Measurements from ENCODE around the gene SH3PXD2A.

DNA sequence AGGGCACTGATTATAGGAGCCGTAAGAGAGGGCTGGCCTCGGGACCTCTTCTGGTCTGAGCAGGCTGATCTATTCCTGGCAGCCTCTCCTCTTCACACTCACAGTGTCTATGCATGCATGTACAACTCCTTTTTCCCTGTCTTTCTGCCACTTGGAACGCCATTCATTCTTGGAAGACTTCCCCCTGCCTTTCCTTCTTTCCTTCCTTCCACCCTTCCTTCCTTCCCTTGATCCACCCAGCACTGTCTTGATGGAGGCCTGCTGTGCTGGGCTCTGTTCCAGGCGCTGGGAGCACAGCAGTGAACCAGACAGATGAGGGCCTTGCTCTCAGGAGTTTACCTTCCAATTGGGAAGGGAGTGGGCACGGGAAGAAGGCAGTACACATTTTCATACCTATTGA is 114.8 kb downstream of the SH3PXD2A start:
- TF ChIP-seq, protein P1, sequence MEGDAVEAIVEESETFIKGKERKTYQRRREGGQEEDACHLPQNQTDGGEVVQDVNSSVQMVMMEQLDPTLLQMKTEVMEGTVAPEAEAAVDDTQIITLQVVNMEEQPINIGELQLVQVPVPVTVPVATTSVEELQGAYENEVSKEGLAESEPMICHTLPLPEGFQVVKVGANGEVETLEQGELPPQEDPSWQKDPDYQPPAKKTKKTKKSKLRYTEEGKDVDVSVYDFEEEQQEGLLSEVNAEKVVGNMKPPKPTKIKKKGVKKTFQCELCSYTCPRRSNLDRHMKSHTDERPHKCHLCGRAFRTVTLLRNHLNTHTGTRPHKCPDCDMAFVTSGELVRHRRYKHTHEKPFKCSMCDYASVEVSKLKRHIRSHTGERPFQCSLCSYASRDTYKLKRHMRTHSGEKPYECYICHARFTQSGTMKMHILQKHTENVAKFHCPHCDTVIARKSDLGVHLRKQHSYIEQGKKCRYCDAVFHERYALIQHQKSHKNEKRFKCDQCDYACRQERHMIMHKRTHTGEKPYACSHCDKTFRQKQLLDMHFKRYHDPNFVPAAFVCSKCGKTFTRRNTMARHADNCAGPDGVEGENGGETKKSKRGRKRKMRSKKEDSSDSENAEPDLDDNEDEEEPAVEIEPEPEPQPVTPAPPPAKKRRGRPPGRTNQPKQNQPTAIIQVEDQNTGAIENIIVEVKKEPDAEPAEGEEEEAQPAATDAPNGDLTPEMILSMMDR (IDR thresholded peaks at IDR 0.05), result no peak
- no peak for TF ChIP-seq POLR2AphosphoS5 (IDR thresholded peaks at IDR 0.05)
- TF ChIP-seq POLR2A (IDR thresholded peaks at IDR 0.05), result no peak

Data from sigmoid colon (tissue), 4 donors.